OCI-LY7 (cell line): ENCODE results near the gene LZTR1. TPM values are rescaled to one million over a fixed set of nuclear protein-coding genes. Genes with fewer than 3 reads are reported as not detected.
"Not testable (repeated sequence)": the region's sequence is repeated elsewhere in the genome, so short reads cannot be mapped to it uniquely, and the experiment has no call there.

Experiments
- BruUV-seq: library from RNA; stranded (reverse); fragments of 400-500 nt; replicated peaks from 2 replicates; lab custom pipeline; 2021; lab: Mats Ljungman, UMichigan
- CTCF ChIA-PET: fragments of 300-600 bp; sonication (Branson Sonifier 250); formaldehyde crosslinking; loops from one replicate; lab custom pipeline; 2022; ENCODE audit warnings: antibody characterized with exemption; ENCODE audit not compliant: unreplicated experiment; lab: Charles Lee
- POLR2A ChIA-PET: fragments of 300-600 bp; sonication (Branson Sonifier 250); formaldehyde crosslinking; loops from one replicate; lab custom pipeline; 2022; ENCODE audit warnings: antibody characterized with exemption; lab: Charles Lee
- DNase-seq: peaks from one replicate; pipeline ENCODE4 v3.0.0-alpha.2; 2015; ENCODE audit warnings: low spot score
- H2AFZ ChIP-seq: fragments of 200-600 bp; sonication (generic), shearing (Covaris generic); 2 replicates; pipeline ENCODE4 v1.6.1; 2014; ENCODE audit warnings: mild to moderate bottlenecking, antibody characterized with exemption, low read length, moderate library complexity
- H3K27ac ChIP-seq: fragments of 200-600 bp; sonication (generic); 2 replicates; pipeline ENCODE4 v1.5.1; 2014; ENCODE audit warnings: mixed run types, low read depth, mild to moderate bottlenecking, moderate library complexity, low read length, inconsistent platforms; ENCODE audit not compliant: poor library complexity, severe bottlenecking
- H3K36me3 ChIP-seq: fragments of 200-600 bp; sonication (generic); 2 replicates; pipeline ENCODE4 v1.6.1; 2014; ENCODE audit warnings: mild to moderate bottlenecking, antibody characterized with exemption, low read length, moderate library complexity, mixed read lengths; ENCODE audit not compliant: insufficient read depth
- H3K4me1 ChIP-seq: fragments of 200-600 bp; sonication (generic); 2 replicates; pipeline ENCODE4 v1.5.1; 2014; ENCODE audit warnings: mild to moderate bottlenecking, low read length; ENCODE audit not compliant: insufficient read depth, poor library complexity, severe bottlenecking
- H3K4me2 ChIP-seq: fragments of 200-600 bp; sonication (generic); 2 replicates; pipeline ENCODE4 v1.6.1; 2014; ENCODE audit warnings: mild to moderate bottlenecking, low read length
- H3K4me3 ChIP-seq: fragments of 200-600 bp; sonication (generic); 2 replicates; pipeline ENCODE4 v1.5.1; 2014; ENCODE audit warnings: mild to moderate bottlenecking, low read depth, low read length; ENCODE audit not compliant: poor library complexity, severe bottlenecking
- H3K79me2 ChIP-seq: fragments of 200-600 bp; sonication (generic); 2 replicates; pipeline ENCODE4 v1.6.1; 2016; ENCODE audit warnings: low read depth, mild to moderate bottlenecking, low read length, moderate library complexity, mixed read lengths; ENCODE audit not compliant: insufficient read depth
- H3K9me2 ChIP-seq: fragments of 200-600 bp; sonication (generic); 2 replicates; pipeline ENCODE4 v1.6.1; 2016; ENCODE audit warnings: mild to moderate bottlenecking, low read length, mixed read lengths; ENCODE audit not compliant: insufficient read depth
- H3K9me3 ChIP-seq: fragments of 200-600 bp; sonication (generic); 2 replicates; pipeline ENCODE4 v1.6.1; 2014; ENCODE audit warnings: mild to moderate bottlenecking, mixed run types, low read length, mixed read lengths
- H4K20me1 ChIP-seq: fragments of 200-600 bp; sonication (generic); 2 replicates; pipeline ENCODE4 v1.6.1; 2014; ENCODE audit warnings: mild to moderate bottlenecking, antibody characterized with exemption, low read length, moderate library complexity, mixed read lengths; ENCODE audit not compliant: insufficient read depth
- EZH2phosphoT487 ChIP-seq: fragments of 200-600 bp; sonication (generic); IDR thresholded peaks from 2 replicates; pipeline ENCODE4 v1.6.1; 2018; ENCODE audit warnings: low read depth, borderline replicate concordance, mild to moderate bottlenecking, mixed run types, antibody characterized with exemption, low read length, moderate library complexity, mixed read lengths
- intact Hi-C: fragments of 100-400 bp; cut with micrococcal nuclease; formaldehyde crosslinking; loops from one replicate; pipeline ENCODE4 v1.10.0; 2022; ENCODE audit not compliant: unreplicated experiment
- total RNA-seq, 2 experiments: library from RNA; depleted of rRNA in 1 of 2; stranded (reverse); fragments of >200 nt in 1 of 2; shearing (Covaris generic) in 1 of 2; gene quantifications; 2 replicates each; pipeline ENCODE4 v1.2.3, GENCODE V29; 2014 to 2022
- TF ChIP-seq, protein P1 (sequence below): fragments of 200-600 bp; sonication (generic); conservative IDR thresholded peaks from 2 replicates; pipeline ENCODE4 v1.5.1; 2014; ENCODE audit warnings: mild to moderate bottlenecking, antibody characterized with exemption, low read length, moderate library complexity, mixed read lengths

Gene LZTR1
- total RNA-seq, 2 experiments from 2014 or later, result 46.8 to 61.8 TPM

DNA sequence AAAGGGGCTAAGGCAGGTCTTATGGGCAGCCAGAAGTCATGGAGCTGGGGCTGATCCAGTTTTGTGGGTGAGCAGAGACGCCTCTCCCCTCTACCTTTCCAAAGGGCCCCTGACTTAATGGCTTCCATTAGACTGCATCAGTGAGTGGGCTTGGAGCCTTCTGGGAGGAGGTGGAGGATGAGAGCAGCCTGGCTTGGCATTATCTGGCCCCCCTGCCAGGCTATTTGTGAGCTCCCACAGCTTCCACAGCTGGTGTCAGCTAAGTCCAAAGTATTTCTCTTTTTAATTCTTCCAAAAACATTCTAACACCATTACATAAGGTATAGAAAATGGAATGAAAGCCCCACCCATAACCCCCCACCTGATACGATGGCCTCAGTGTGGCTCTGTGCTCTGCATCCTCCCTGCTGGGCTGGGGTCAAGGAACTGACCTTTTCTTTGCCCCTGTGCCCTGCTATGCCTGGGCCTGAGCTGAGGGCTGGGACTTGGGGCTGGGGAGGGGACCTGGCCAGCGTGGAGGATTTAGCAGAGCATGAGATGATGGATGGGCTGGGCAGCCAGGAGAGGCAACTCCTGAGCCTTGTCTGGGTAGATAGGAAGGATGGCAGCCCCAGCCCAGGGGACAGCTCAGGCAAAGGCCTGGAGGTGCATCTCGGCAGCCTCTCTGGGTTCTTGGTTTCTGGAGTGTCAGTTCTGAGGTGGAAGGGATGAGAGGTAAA, 11.0 kb upstream of the LZTR1 start:
- no peak overlapping the region for H2AFZ ChIP-seq
- ChIA-PET CTCF (no interaction called here), POLR2A (no interaction called here)
- no peak overlapping the region for H3K4me2 ChIP-seq
- DNase-seq, result no peak
- H3K79me2 ChIP-seq, result no peaks in the 10 kb centered on the region
- H3K27ac ChIP-seq, result no peak overlapping the region
- no TSS peak for BruUV-seq
- no peaks in the 10 kb centered on the region for H4K20me1 ChIP-seq
- no peaks in the 10 kb centered on the region for H3K9me3 ChIP-seq
- TF ChIP-seq EZH2phosphoT487, result no peak
- TF ChIP-seq, protein P1, sequence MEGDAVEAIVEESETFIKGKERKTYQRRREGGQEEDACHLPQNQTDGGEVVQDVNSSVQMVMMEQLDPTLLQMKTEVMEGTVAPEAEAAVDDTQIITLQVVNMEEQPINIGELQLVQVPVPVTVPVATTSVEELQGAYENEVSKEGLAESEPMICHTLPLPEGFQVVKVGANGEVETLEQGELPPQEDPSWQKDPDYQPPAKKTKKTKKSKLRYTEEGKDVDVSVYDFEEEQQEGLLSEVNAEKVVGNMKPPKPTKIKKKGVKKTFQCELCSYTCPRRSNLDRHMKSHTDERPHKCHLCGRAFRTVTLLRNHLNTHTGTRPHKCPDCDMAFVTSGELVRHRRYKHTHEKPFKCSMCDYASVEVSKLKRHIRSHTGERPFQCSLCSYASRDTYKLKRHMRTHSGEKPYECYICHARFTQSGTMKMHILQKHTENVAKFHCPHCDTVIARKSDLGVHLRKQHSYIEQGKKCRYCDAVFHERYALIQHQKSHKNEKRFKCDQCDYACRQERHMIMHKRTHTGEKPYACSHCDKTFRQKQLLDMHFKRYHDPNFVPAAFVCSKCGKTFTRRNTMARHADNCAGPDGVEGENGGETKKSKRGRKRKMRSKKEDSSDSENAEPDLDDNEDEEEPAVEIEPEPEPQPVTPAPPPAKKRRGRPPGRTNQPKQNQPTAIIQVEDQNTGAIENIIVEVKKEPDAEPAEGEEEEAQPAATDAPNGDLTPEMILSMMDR, result no peak
- no peaks in the 10 kb centered on the region for H3K9me2 ChIP-seq
- H3K36me3 ChIP-seq, result no peaks in the 10 kb centered on the region
- peaks cover 15% of the 10 kb centered on the region for H3K4me1 ChIP-seq
- intact Hi-C loops, result no loop called here
- no peak overlapping the region for H3K4me3 ChIP-seq

DNA sequence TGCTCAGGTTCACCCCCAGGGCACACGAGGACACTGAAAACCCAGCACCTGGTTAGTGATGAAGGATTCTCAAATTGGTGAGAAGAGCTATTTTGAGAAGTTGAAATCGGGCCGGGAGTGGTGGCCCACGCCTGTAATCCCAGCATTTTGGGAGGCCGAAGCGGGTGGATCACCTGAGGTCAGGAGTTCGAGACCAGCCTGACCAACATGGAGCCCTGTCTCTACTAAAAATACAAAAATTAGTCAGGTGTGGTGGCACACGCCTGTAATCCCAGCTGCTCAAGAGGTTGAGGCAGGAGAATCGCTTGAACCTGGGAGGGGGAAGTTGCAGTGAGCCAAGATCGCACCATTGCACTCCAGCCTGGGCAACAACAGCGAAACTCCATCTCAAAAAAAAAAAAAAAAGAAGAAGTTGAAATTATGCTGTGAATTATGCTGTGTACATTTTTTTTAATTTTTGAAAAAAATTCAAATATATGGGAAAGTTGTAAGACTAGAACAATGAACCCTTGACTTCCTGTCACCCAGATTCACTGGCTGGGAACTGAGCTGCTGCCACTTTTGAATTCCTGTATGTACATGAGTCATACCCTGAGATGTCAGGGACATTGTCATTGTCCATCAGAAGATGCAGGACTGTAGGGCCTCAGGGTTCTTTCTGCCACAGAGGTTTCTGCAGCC, 9.9 kb upstream of the LZTR1 start:
- H3K79me2 ChIP-seq, BruUV-seq, CTCF ChIA-PET, H3K9me3 ChIP-seq, H2AFZ ChIP-seq, H4K20me1 ChIP-seq, H3K4me2 ChIP-seq, H3K27ac ChIP-seq, intact Hi-C loops, H3K36me3 ChIP-seq, H3K4me3 ChIP-seq, DNase-seq, H3K9me2 ChIP-seq: not testable (repeated sequence)
- H3K4me1 ChIP-seq, result peaks cover 15% of the 10 kb centered on the region
- POLR2A ChIA-PET, result interaction anchor here (0.8 to 1.6 kb wide), 2 partner anchors 10 to 1363 kb away, joined by 3 to 4 read pairs; partner anchors contain the start of gene LZTR1

DNA sequence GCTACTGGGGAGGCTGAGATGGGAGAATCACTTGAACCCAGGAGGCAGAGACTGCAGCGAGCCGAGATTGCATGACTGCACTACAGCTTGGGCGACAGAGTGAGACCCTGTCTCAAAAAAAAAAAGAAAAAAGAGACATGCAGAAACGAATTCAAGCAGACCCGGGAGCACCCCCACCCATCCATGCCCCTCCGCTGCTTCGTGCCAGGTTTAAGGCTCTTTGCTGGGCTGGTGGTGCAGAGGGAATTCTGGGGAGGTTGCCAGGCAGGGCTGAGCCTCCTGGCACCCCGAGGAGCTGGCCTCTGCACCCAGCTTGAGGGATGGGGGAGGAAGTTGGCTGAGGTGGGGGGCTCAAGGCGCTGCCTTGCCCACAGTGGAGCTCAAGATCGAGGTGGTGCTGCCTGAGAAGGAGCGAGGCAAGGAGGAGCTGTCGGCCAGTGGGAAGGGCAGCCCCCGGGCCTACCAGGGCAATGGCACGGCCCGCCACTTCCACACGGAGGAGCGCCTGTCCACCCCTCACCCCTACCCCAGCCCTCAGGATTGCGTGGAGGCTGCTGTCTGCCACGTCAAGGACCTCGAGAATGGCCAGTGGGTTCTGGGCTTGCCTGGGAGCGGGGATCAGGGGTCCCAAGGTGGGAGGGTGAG, 9.0 kb upstream of the LZTR1 start:
- Histone ChIP-seq H3K4me3 (no peak overlapping the region), H3K27ac (no peak overlapping the region), H3K9me3 (no peaks in the 10 kb centered on the region), H3K36me3 (no peaks in the 10 kb centered on the region), H3K9me2 (no peaks in the 10 kb centered on the region), H3K4me1 (peaks cover 14% of the 10 kb centered on the region), H4K20me1 (no peaks in the 10 kb centered on the region), H3K79me2 (no peaks in the 10 kb centered on the region), H3K4me2 (no peak overlapping the region), H2AFZ (no peak overlapping the region)
- CTCF ChIA-PET, result no interaction called here
- POLR2A ChIA-PET, result interaction anchor here (0.5 to 1.6 kb wide), 2 partner anchors 9 to 33 kb away, joined by 4 to 8 read pairs; partner anchors contain the start of gene LZTR1
- DNase-seq, result no peak
- intact Hi-C loops, result no loop called here
- BruUV-seq, result no TSS peak
- TF ChIP-seq EZH2phosphoT487, result no peak
- TF ChIP-seq, protein P1, result no peak
